CD4-positive, alpha-beta T cell treated with Interleukin-15 for 1 hour (primary cell): Measurements from ENCODE around the gene LGR6.
A peak's percentile ranks its signal among the peaks of the same experiment; 100 is the strongest.
"Not testable (repeated sequence)": the region's sequence is repeated elsewhere in the genome, so short reads cannot be mapped to it uniquely, and the experiment has no call there.

Experiments
- DNase-seq: peaks from one replicate; pipeline ENCODE4 v3.0.0-alpha.2; 2020

The LGR6 gene

GRCh38 chr1:202224453-202224852 is 30.9 kb downstream of the LGR6 start:
- no peak for DNase-seq

- no peak for DNase-seq
Measured at GRCh38 chr1:202225131-202225530, 31.5 kb downstream of the LGR6 start.

GRCh38 chr1:202227053-202227672 is 33.6 kb downstream of the LGR6 start:
- DNase-seq: no peak

GRCh38 chr1:202227997-202228401 is 34.4 kb downstream of the LGR6 start:
- no peak for DNase-seq

GRCh38 chr1:202228484-202229122 is 35.0 kb downstream of the LGR6 start:
- DNase-seq: no peak

GRCh38 chr1:202229376-202229775 is 35.8 kb downstream of the LGR6 start:
- DNase-seq: no peak

GRCh38 chr1:202230061-202230938 is 36.7 kb downstream of the LGR6 start:
- DNase-seq: no peak

GRCh38 chr1:202230939-202231645 is 37.5 kb downstream of the LGR6 start:
- DNase-seq: no peak

GRCh38 chr1:202233171-202233570 is 39.6 kb downstream of the LGR6 start:
- no peak for DNase-seq

GRCh38 chr1:202233804-202234203 is 40.2 kb downstream of the LGR6 start:
- DNase-seq: no peak

- no peak for DNase-seq
Measured at GRCh38 chr1:202234331-202235002, 40.9 kb downstream of the LGR6 start.

- no peak for DNase-seq
Measured at GRCh38 chr1:202235003-202235660, 41.5 kb downstream of the LGR6 start.

GRCh38 chr1:202235856-202236837 is 42.5 kb downstream of the LGR6 start:
- peak; percentile 50 for DNase-seq

- DNase-seq: no peak
Measured at GRCh38 chr1:202237052-202237451, 43.5 kb downstream of the LGR6 start.

GRCh38 chr1:202238914-202239313 is 45.3 kb downstream of the LGR6 start:
- DNase-seq: no peak

- DNase-seq: not testable (repeated sequence)
Measured at GRCh38 chr1:202240226-202240625, 46.6 kb downstream of the LGR6 start.

- no peak for DNase-seq
Measured at GRCh38 chr1:202240956-202241355, 47.4 kb downstream of the LGR6 start.

- DNase-seq: no peak
Measured at GRCh38 chr1:202241376-202242079, 47.9 kb downstream of the LGR6 start.

GRCh38 chr1:202242080-202242419 is 48.5 kb downstream of the LGR6 start:
- no peak for DNase-seq

- DNase-seq: no peak
Measured at GRCh38 chr1:202243006-202243405, 49.4 kb downstream of the LGR6 start.
